Measurements from ENCODE around the gene ZFHX3. TPM values are rescaled to one million over a fixed set of nuclear protein-coding genes. Genes with fewer than 3 reads are reported as not detected.

The ZFHX3 gene
- total RNA-seq, 2 experiments from 2014 or later: 0.63 to 0.64 TPM

GRCh38 chr16:72793716-72794115 lies 254.2 kb downstream of the ZFHX3 start:
- Mint-ChIP-seq H3K36me3 (ENCODE audit: low read depth) (no peaks in the 10 kb centered on the region), H3K4me3 (no peak overlapping the region), H3K9me3 (no peaks in the 10 kb centered on the region), H3K27me3 (peaks cover 16% of the 10 kb centered on the region), H3K4me1 (ENCODE audit: low read depth) (no peaks in the 10 kb centered on the region), H3K27ac (no peak overlapping the region)
- Histone ChIP-seq H3K4me1 (ENCODE audit: insufficient read depth, low read length) (no peaks in the 10 kb centered on the region), H3K9me3 (ENCODE audit: control insufficient read depth in 1 of 2, insufficient read depth in 1 of 2, low read length in 2 of 2) (no peaks in the 10 kb centered on the region), H3K27ac (ENCODE audit: low read depth in 1 of 2, low read length in 2 of 2) (no peak overlapping the region), H3K4me3 (ENCODE audit: low read length) (no peak overlapping the region), H3K36me3 (ENCODE audit: insufficient read depth, low read length) (no peaks in the 10 kb centered on the region), H3K27me3 (ENCODE audit: control insufficient read depth in 1 of 2, insufficient read depth in 2 of 2, low read length in 2 of 2) (peaks cover 0 to under 1% of the 10 kb centered on the region in 2 experiments)
- DNase-seq (no peak), ATAC-seq (ENCODE audit: poor library complexity) (no peak)
- no peak for TF ChIP-seq CTCF (IDR thresholded peaks at IDR 0.05)
- intact Hi-C loops (cut with DNase I, micrococcal nuclease): no loop called here
- CTCF ChIA-PET: no interaction called here
- POLR2A ChIA-PET: no interaction called here

- H3K4me3 Mint-ChIP-seq: no peak overlapping the region
- ChIA-PET POLR2A (no interaction called here), CTCF (no interaction called here)
- Histone ChIP-seq H3K9me3 (ENCODE audit: control insufficient read depth in 1 of 2, insufficient read depth in 1 of 2, low read length in 2 of 2) (no peaks in the 10 kb centered on the region), H3K4me1 (ENCODE audit: insufficient read depth, low read length) (peaks cover 6% of the 10 kb centered on the region), H3K27ac (ENCODE audit: low read depth in 1 of 2, low read length in 2 of 2) (no peak overlapping the region), H3K27me3 (ENCODE audit: control insufficient read depth in 1 of 2, insufficient read depth in 2 of 2, low read length in 2 of 2) (peaks cover 4 to 7% of the 10 kb centered on the region in 2 experiments), H3K36me3 (ENCODE audit: insufficient read depth, low read length) (no peaks in the 10 kb centered on the region), H3K4me3 (ENCODE audit: low read length) (no peak overlapping the region)
- peaks cover 2% of the 10 kb centered on the region for H3K4me1 Mint-ChIP-seq (ENCODE audit: low read depth)
- H3K9me3 Mint-ChIP-seq: no peaks in the 10 kb centered on the region
- TF ChIP-seq CTCF (IDR thresholded peaks at IDR 0.05): no peak
- H3K27ac Mint-ChIP-seq: no peak overlapping the region
- peaks cover 23% of the 10 kb centered on the region for H3K27me3 Mint-ChIP-seq
- intact Hi-C loops (cut with DNase I, micrococcal nuclease): no loop called here
- DNase-seq (no peak), ATAC-seq (ENCODE audit: poor library complexity) (no peak)
- no peaks in the 10 kb centered on the region for H3K36me3 Mint-ChIP-seq (ENCODE audit: low read depth)
These were observed 254.9 kb downstream of the ZFHX3 start for GRCh38 chr16:72793017-72793416.

GRCh38 chr16:72791786-72792185 lies 256.1 kb downstream of the ZFHX3 start:
- Mint-ChIP-seq H3K4me1 (ENCODE audit: low read depth) (peaks cover 13% of the 10 kb centered on the region), H3K27me3 (peaks cover 34% of the 10 kb centered on the region), H3K27ac (no peak overlapping the region), H3K4me3 (no peak overlapping the region), H3K36me3 (ENCODE audit: low read depth) (no peaks in the 10 kb centered on the region), H3K9me3 (no peaks in the 10 kb centered on the region)
- Histone ChIP-seq H3K4me1 (ENCODE audit: insufficient read depth, low read length) (peaks cover 13% of the 10 kb centered on the region), H3K9me3 (ENCODE audit: control insufficient read depth in 1 of 2, insufficient read depth in 1 of 2, low read length in 2 of 2) (no peaks in the 10 kb centered on the region), H3K4me3 (ENCODE audit: low read length) (no peak overlapping the region), H3K36me3 (ENCODE audit: insufficient read depth, low read length) (no peaks in the 10 kb centered on the region), H3K27me3 (ENCODE audit: control insufficient read depth in 1 of 2, insufficient read depth in 2 of 2, low read length in 2 of 2) (peaks cover 5 to 11% of the 10 kb centered on the region in 2 experiments), H3K27ac (ENCODE audit: low read depth in 1 of 2, low read length in 2 of 2) (no peak overlapping the region)
- no peak for TF ChIP-seq CTCF (IDR thresholded peaks at IDR 0.05)
- intact Hi-C loops (cut with DNase I, micrococcal nuclease): no loop called here
- ChIA-PET CTCF (no interaction called here), POLR2A (no interaction called here)
- DNase-seq: no peak
- ATAC-seq (ENCODE audit: poor library complexity): no peak

Data from CD4-positive, alpha-beta T cell (primary cell).